ENCODE results near the gene CSNK2A1. TPM values are rescaled to one million over a fixed set of nuclear protein-coding genes. Genes with fewer than 3 reads are reported as not detected.

CSNK2A1 gene
- total and polyA plus RNA-seq, 2 donors from 2014 or later, result 39.7 to 100 TPM

GRCh38 chr20:475463-476357 lies 67.9 kb downstream of the CSNK2A1 start:
- H3K9ac ChIP-seq (ENCODE audit: low read length in 3 of 3), result no peak overlapping the region
- no peaks in the 10 kb centered on the region for H3K9me3 ChIP-seq (ENCODE audit: control insufficient read depth in 2 of 3, insufficient read depth in 1 of 3, low read length in 3 of 3)
- intact Hi-C loops (cut with DNase I), result loop anchor here (5.0 kb wide), 1 partner anchor 118 kb away; no protein-coding TSS in a partner anchor
- no peaks in the 10 kb centered on the region for H3K4me1 ChIP-seq (ENCODE audit: control insufficient read depth in 2 of 3, insufficient read depth in 2 of 3, low read depth in 1 of 3, low read length in 3 of 3)
- no peak overlapping the region for H3K4me3 ChIP-seq (ENCODE audit: low read length in 3 of 3)
- TF ChIP-seq CTCF (IDR thresholded peaks at IDR 0.05; ENCODE audit: borderline replicate concordance, extremely low read depth, insufficient read depth), result no peak
- H3K27me3 ChIP-seq (ENCODE audit: control insufficient read depth, insufficient read depth, low read length), result no peaks in the 10 kb centered on the region
- H3K27ac ChIP-seq (ENCODE audit: low read depth in 2 of 2, low read length in 2 of 2), result no peak overlapping the region
- DNase-seq (no peak), FAIRE-seq (no peak)
- H3K36me3 ChIP-seq (ENCODE audit: control insufficient read depth in 2 of 3, insufficient read depth in 3 of 3, low read length in 3 of 3), result peaks cover 4 to 16% (median 6%) of the 10 kb centered on the region in 3 donors

- Histone ChIP-seq H3K27ac (ENCODE audit: low read depth in 2 of 2, low read length in 2 of 2) (no peak overlapping the region), H3K27me3 (ENCODE audit: control insufficient read depth, insufficient read depth, low read length) (no peaks in the 10 kb centered on the region), H3K9ac (ENCODE audit: low read length in 3 of 3) (no peak overlapping the region), H3K9me3 (ENCODE audit: control insufficient read depth in 2 of 3, insufficient read depth in 1 of 3, low read length in 3 of 3) (no peaks in the 10 kb centered on the region), H3K36me3 (ENCODE audit: control insufficient read depth in 2 of 3, insufficient read depth in 3 of 3, low read length in 3 of 3) (peaks cover 4 to 16% (median 6%) of the 10 kb centered on the region in 3 donors), H3K4me1 (ENCODE audit: control insufficient read depth in 2 of 3, insufficient read depth in 2 of 3, low read depth in 1 of 3, low read length in 3 of 3) (no peaks in the 10 kb centered on the region), H3K4me3 (ENCODE audit: low read length in 3 of 3) (no peak overlapping the region)
- TF ChIP-seq CTCF (IDR thresholded peaks at IDR 0.05; ENCODE audit: borderline replicate concordance, extremely low read depth, insufficient read depth), result no peak
- intact Hi-C loops (cut with DNase I), result no loop called here
- no peak for DNase-seq
- no peak for FAIRE-seq
Measured at GRCh38 chr20:474581-474980, 69.0 kb downstream of the CSNK2A1 start.

- Histone ChIP-seq H3K9ac (ENCODE audit: low read length in 3 of 3) (no peak overlapping the region), H3K4me3 (ENCODE audit: low read length in 3 of 3) (no peak overlapping the region), H3K36me3 (ENCODE audit: control insufficient read depth in 2 of 3, insufficient read depth in 3 of 3, low read length in 3 of 3) (peaks cover 2 to 10% (median 2%) of the 10 kb centered on the region in 3 donors), H3K27ac (ENCODE audit: low read depth in 2 of 2, low read length in 2 of 2) (no peak overlapping the region), H3K4me1 (ENCODE audit: control insufficient read depth in 2 of 3, insufficient read depth in 2 of 3, low read depth in 1 of 3, low read length in 3 of 3) (no peaks in the 10 kb centered on the region), H3K9me3 (ENCODE audit: control insufficient read depth in 2 of 3, insufficient read depth in 1 of 3, low read length in 3 of 3) (no peaks in the 10 kb centered on the region), H3K27me3 (ENCODE audit: control insufficient read depth, insufficient read depth, low read length) (no peaks in the 10 kb centered on the region)
- FAIRE-seq, result no peak
- TF ChIP-seq CTCF (IDR thresholded peaks at IDR 0.05; ENCODE audit: borderline replicate concordance, extremely low read depth, insufficient read depth), result no peak
- no peak for DNase-seq
- intact Hi-C loops (cut with DNase I), result no loop called here
Measured at GRCh38 chr20:472889-473292, 70.7 kb downstream of the CSNK2A1 start.

Measured in kidney (tissue), 14 donors.